Natural killer cell (primary cell): ENCODE results near the gene HSD11B1. TPM values are rescaled to one million over a fixed set of nuclear protein-coding genes. Genes with fewer than 3 reads are reported as not detected.

Source experiments
- ATAC-seq, 3 donors: fragments of 150-1000 bp in 2 of 3; fragments of 200-7000 bp in 1 of 3; cut with Tn5 transposase; 1 replicate in 1 of 3; 2 replicates in 2 of 3; pipeline ENCODE4 v1.10.0; 2021; ENCODE audit warnings: mild to moderate bottlenecking in 2 of 3, moderate library complexity in 2 of 3
- DNase-seq, 2 donors: peaks; one replicate each; pipeline versions ENCODE4 v3.0.0 to v3.0.0-alpha.2; 2013 to 2021; ENCODE audit warnings: mixed read lengths in 1 of 2
- H3K27ac ChIP-seq: one replicate; pipeline ENCODE4 v1.5.1; 2013; ENCODE audit warnings: mild to moderate bottlenecking, low read length
- H3K27me3 ChIP-seq: one replicate; pipeline ENCODE4 v1.6.1; 2013; ENCODE audit warnings: low read length; ENCODE audit not compliant: control insufficient read depth, insufficient read depth
- H3K36me3 ChIP-seq: one replicate; pipeline ENCODE4 v1.6.1; 2013; ENCODE audit warnings: low read length; ENCODE audit not compliant: control insufficient read depth, insufficient read depth
- H3K4me1 ChIP-seq: one replicate; pipeline ENCODE4 v1.6.1; 2013; ENCODE audit warnings: low read length; ENCODE audit not compliant: control insufficient read depth, insufficient read depth
- H3K4me3 ChIP-seq: one replicate; pipeline ENCODE4 v1.5.1; 2013; ENCODE audit warnings: low read length
- H3K9me3 ChIP-seq: one replicate; pipeline ENCODE4 v1.6.1; 2013; ENCODE audit warnings: low read length; ENCODE audit not compliant: control insufficient read depth, insufficient read depth
- H3K27ac Mint-ChIP-seq, 2 donors: one replicate each; pipeline ENCODE4 v1.8.0; 2022; ENCODE audit warnings: mild to moderate bottlenecking in 2 of 2, mixed read lengths in 2 of 2, moderate library complexity in 1 of 2
- H3K27me3 Mint-ChIP-seq, 2 donors: one replicate each; pipeline ENCODE4 v1.8.0; 2022; ENCODE audit warnings: low read depth in 2 of 2, mixed read lengths in 2 of 2
- H3K36me3 Mint-ChIP-seq: one replicate; pipeline ENCODE4 v1.8.0; 2022; ENCODE audit warnings: mixed read lengths
- H3K4me1 Mint-ChIP-seq, 2 donors: one replicate each; pipeline ENCODE4 v1.8.0; 2022; ENCODE audit warnings: mixed read lengths in 2 of 2
- H3K4me3 Mint-ChIP-seq: one replicate; pipeline ENCODE4 v1.8.0; 2022; ENCODE audit warnings: mild to moderate bottlenecking, moderate library complexity, mixed read lengths
- H3K9me3 Mint-ChIP-seq, 2 donors: one replicate each; pipeline ENCODE4 v1.8.0; 2022; ENCODE audit warnings: mixed read lengths in 2 of 2
- WGBS: methylation state at CpG from one replicate; pipeline ENCODE4 v1.1.7; 2013; ENCODE audit warnings: missing lambda C conversion rate; ENCODE audit not compliant: insufficient coverage; 5-methylcytosine and 5-hydroxymethylcytosine counted together
- intact Hi-C: fragments of 100-400 bp; cut with micrococcal nuclease; formaldehyde crosslinking; loops from one replicate; pipeline ENCODE4 v1.14.2; 2022
- total RNA-seq, 4 donors: library from RNA; stranded (reverse); fragments of 120-200 nt in 1 of 4; gene quantifications; one replicate each; pipeline versions ENCODE4 v1.2.3 to v1.2.4, GENCODE V29; 2013 to 2022
- TF ChIP-seq, protein P1 (sequence below): fragments of 200-600 bp; IDR thresholded peaks from one replicate; pipeline ENCODE4 v1.8.0; 2022; ENCODE audit warnings: antibody characterized with exemption

The HSD11B1 gene
- total RNA-seq, 3 donors from 2014 or later (not counting 1 experiment from before 2014, with no cell fraction given) = not detected

- Mint-ChIP-seq H3K4me1 (no peaks in the 10 kb centered on the region), H3K27me3 (peaks cover 0 to 10% of the 10 kb centered on the region in 2 donors), H3K4me3 (no peak overlapping the region), H3K27ac (no peak overlapping the region), H3K9me3 (peaks cover 0 to 3% of the 10 kb centered on the region in 2 donors), H3K36me3 (no peaks in the 10 kb centered on the region)
- no peak overlapping the region for H3K27ac ChIP-seq
- intact Hi-C loops = no loop called here
- H3K36me3 ChIP-seq = no peaks in the 10 kb centered on the region
- H3K27me3 ChIP-seq = no peaks in the 10 kb centered on the region
- no peaks in the 10 kb centered on the region for H3K9me3 ChIP-seq
- TF ChIP-seq, protein P1, sequence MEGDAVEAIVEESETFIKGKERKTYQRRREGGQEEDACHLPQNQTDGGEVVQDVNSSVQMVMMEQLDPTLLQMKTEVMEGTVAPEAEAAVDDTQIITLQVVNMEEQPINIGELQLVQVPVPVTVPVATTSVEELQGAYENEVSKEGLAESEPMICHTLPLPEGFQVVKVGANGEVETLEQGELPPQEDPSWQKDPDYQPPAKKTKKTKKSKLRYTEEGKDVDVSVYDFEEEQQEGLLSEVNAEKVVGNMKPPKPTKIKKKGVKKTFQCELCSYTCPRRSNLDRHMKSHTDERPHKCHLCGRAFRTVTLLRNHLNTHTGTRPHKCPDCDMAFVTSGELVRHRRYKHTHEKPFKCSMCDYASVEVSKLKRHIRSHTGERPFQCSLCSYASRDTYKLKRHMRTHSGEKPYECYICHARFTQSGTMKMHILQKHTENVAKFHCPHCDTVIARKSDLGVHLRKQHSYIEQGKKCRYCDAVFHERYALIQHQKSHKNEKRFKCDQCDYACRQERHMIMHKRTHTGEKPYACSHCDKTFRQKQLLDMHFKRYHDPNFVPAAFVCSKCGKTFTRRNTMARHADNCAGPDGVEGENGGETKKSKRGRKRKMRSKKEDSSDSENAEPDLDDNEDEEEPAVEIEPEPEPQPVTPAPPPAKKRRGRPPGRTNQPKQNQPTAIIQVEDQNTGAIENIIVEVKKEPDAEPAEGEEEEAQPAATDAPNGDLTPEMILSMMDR = no peak
- H3K4me3 ChIP-seq = no peak overlapping the region
- 83% methylated on average over 1 of the region's 1 CpG for WGBS
- no peak for DNase-seq
- no peak for ATAC-seq
- H3K4me1 ChIP-seq = no peaks in the 10 kb centered on the region
Measured at GRCh38 chr1:209667103-209667502, 37.5 kb upstream of the HSD11B1 start.

DNA sequence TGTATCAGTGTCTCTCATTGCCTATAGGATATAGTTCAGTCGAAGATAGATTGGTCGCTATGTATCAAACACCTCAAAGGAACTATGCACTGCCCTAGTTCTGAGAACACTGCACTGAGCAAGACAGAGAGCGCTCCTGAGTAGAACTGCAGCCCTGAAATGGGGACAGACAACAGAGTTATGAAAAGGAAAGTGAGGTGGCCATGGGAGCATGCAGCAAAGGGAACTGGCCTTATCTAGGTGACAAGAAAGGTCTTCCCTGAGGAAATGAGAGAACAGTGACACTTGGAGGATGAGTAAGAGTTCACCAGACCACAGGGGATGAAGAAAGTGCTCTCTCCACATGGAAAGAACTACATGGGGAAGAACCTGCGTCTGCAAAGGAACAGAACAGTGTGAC, 36.9 kb upstream of the HSD11B1 start:
- TF ChIP-seq, protein P1 = no peak
- peaks cover 0 to 3% of the 10 kb centered on the region in 2 donors for H3K9me3 Mint-ChIP-seq
- Histone ChIP-seq H3K27ac (no peak overlapping the region), H3K9me3 (no peaks in the 10 kb centered on the region), H3K36me3 (no peaks in the 10 kb centered on the region), H3K27me3 (no peaks in the 10 kb centered on the region), H3K4me1 (peaks cover under 1% of the 10 kb centered on the region), H3K4me3 (no peak overlapping the region)
- DNase-seq = no peak
- peaks cover 1 to 10% of the 10 kb centered on the region in 2 donors for H3K27me3 Mint-ChIP-seq
- peak in 1 of 3 donors; percentile 35 for ATAC-seq
- no peaks in the 10 kb centered on the region for H3K4me1 Mint-ChIP-seq
- WGBS = 92% methylated on average over 4 of the region's 4 CpGs
- intact Hi-C loops = no loop called here
- no peaks in the 10 kb centered on the region for H3K36me3 Mint-ChIP-seq
- no peak overlapping the region for H3K4me3 Mint-ChIP-seq
- H3K27ac Mint-ChIP-seq = no peak overlapping the region

GRCh38 chr1:209670441-209671082, 34.1 kb upstream of the HSD11B1 start:
- Histone ChIP-seq H3K36me3 (no peaks in the 10 kb centered on the region), H3K4me3 (no peak overlapping the region), H3K27ac (no peak overlapping the region), H3K4me1 (peaks cover 19% of the 10 kb centered on the region), H3K27me3 (peaks cover 2% of the 10 kb centered on the region), H3K9me3 (no peaks in the 10 kb centered on the region)
- Mint-ChIP-seq H3K27ac (no peak overlapping the region), H3K4me1 (peaks cover 16 to 23% of the 10 kb centered on the region in 2 donors), H3K27me3 (peaks cover 23 to 34% of the 10 kb centered on the region in 2 donors), H3K9me3 (peaks cover 0 to 3% of the 10 kb centered on the region in 2 donors), H3K4me3 (no peak overlapping the region), H3K36me3 (no peaks in the 10 kb centered on the region)
- WGBS = 89% methylated on average over 1 of the region's 1 CpG
- intact Hi-C loops = no loop called here
- ATAC-seq (no peak), DNase-seq (no peak)
- TF ChIP-seq, protein P1 = no peak
